Cardiac muscle cell (in vitro differentiated cells and primary cell): ENCODE measurements around the gene B4GALT5. TPM values are rescaled to one million over a fixed set of nuclear protein-coding genes. Genes with fewer than 3 reads are reported as not detected.

Source experiments
- DNase-seq, 2 donors: peaks; one replicate each; pipeline versions ENCODE4 v3.0.0 to v3.0.0-alpha.2; 2010 to 2017; ENCODE audit warnings: low read depth in 1 of 2, low spot score in 1 of 2
- H3K27ac ChIP-seq: fragments of 200-600 bp; sonication (generic); 2 replicates; pipeline ENCODE4 v1.5.1; 2016
- H3K27me3 ChIP-seq: fragments of 200-600 bp; sonication (generic); 2 replicates; pipeline ENCODE4 v1.6.0; 2016; ENCODE audit warnings: control low read depth
- H3K36me3 ChIP-seq: fragments of 200-600 bp; sonication (generic); 2 replicates; pipeline ENCODE4 v1.5.1; 2016; ENCODE audit warnings: control low read depth
- H3K4me1 ChIP-seq: fragments of 200-600 bp; sonication (generic); 2 replicates; pipeline ENCODE4 v1.8.1; 2017; ENCODE audit warnings: low read depth, mild to moderate bottlenecking, mixed run types
- H3K4me3 ChIP-seq: fragments of 200-600 bp; sonication (generic); 2 replicates; pipeline ENCODE4 v1.5.1; 2016; ENCODE audit warnings: mild to moderate bottlenecking
- H3K9me3 ChIP-seq: fragments of 200-600 bp; sonication (generic); 2 replicates; pipeline ENCODE4 v1.5.1; 2017; ENCODE audit warnings: low read depth, mild to moderate bottlenecking, control low read depth
- CTCF ChIP-seq: IDR thresholded peaks from 2 replicates; pipeline ENCODE4 v1.5.1; 2012; ENCODE audit warnings: low read depth, mild to moderate bottlenecking, low read length
- polyA plus RNA-seq: library from polyadenylated mRNA; unstranded; fragments of >200 nt; fragmentation: Nextera tagmentation; extraction: Ambion mirVana; gene quantifications from 2 replicates; pipeline ENCODE4 v1.2.1, GENCODE V29; 2016
- total RNA-seq: library from RNA; depleted of rRNA; stranded (reverse); fragments of >200 nt; gene quantifications from 2 replicates; pipeline ENCODE4 v1.2.3, GENCODE V29; 2016

B4GALT5 gene
- total and polyA plus RNA-seq, 2 experiments from 2014 or later, result 11.5 to 26.5 TPM

- no peaks in the 10 kb centered on the region for H3K36me3 ChIP-seq
- H3K27me3 ChIP-seq, result no peaks in the 10 kb centered on the region
- H3K4me1 ChIP-seq, result peaks cover 6% of the 10 kb centered on the region
- no peaks in the 10 kb centered on the region for H3K9me3 ChIP-seq
- no peak overlapping the region for H3K4me3 ChIP-seq
- no peak for DNase-seq
- no peak for TF ChIP-seq CTCF
- H3K27ac ChIP-seq, result no peak overlapping the region
Observed at GRCh38 chr20:49594931-49595315, 118.8 kb downstream of the B4GALT5 start.

- H3K27me3 ChIP-seq, result no peaks in the 10 kb centered on the region
- TF ChIP-seq CTCF, result no peak
- no peak overlapping the region for H3K4me3 ChIP-seq
- no peaks in the 10 kb centered on the region for H3K36me3 ChIP-seq
- no peak overlapping the region for H3K27ac ChIP-seq
- H3K9me3 ChIP-seq, result no peaks in the 10 kb centered on the region
- peak; percentile 51 to 86 for DNase-seq
- H3K4me1 ChIP-seq, result peaks cover 6% of the 10 kb centered on the region
Observed at GRCh38 chr20:49594143-49594930, 119.3 kb downstream of the B4GALT5 start.

GRCh38 chr20:49593466-49594142 is 120.1 kb downstream of the B4GALT5 start:
- no peaks in the 10 kb centered on the region for H3K36me3 ChIP-seq
- TF ChIP-seq CTCF, result no peak
- H3K4me1 ChIP-seq, result peaks cover 6% of the 10 kb centered on the region
- DNase-seq, result no peak
- H3K4me3 ChIP-seq, result no peak overlapping the region
- no peak overlapping the region for H3K27ac ChIP-seq
- no peaks in the 10 kb centered on the region for H3K27me3 ChIP-seq
- H3K9me3 ChIP-seq, result no peaks in the 10 kb centered on the region

GRCh38 chr20:49592120-49592519 is 121.6 kb downstream of the B4GALT5 start:
- Histone ChIP-seq H3K9me3 (no peaks in the 10 kb centered on the region), H3K27ac (no peak overlapping the region), H3K4me1 (peaks cover 6% of the 10 kb centered on the region), H3K36me3 (no peaks in the 10 kb centered on the region), H3K4me3 (no peak overlapping the region), H3K27me3 (no peaks in the 10 kb centered on the region)
- no peak for DNase-seq
- TF ChIP-seq CTCF, result no peak

GRCh38 chr20:49591217-49591865 is 122.3 kb downstream of the B4GALT5 start:
- Histone ChIP-seq H3K4me1 (peaks cover 6% of the 10 kb centered on the region), H3K27me3 (no peaks in the 10 kb centered on the region), H3K4me3 (no peak overlapping the region), H3K9me3 (no peaks in the 10 kb centered on the region), H3K27ac (peak overlapping the region; percentile 32), H3K36me3 (no peaks in the 10 kb centered on the region)
- no peak for TF ChIP-seq CTCF
- peak; percentile 27 to 84 for DNase-seq
